K562 (cell line): ENCODE results near the gene HNRNPDL.

Experiments
- GMEB1 ChIP-seq: fragments of 250-450 bp; sonication (Bioruptor Pico); IDR thresholded peaks from 2 replicates; pipeline ENCODE4 v1.4.0; 2020; ENCODE audit warnings: mild to moderate bottlenecking
- HDAC8 ChIP-seq: fragments of 450-650 bp; IDR thresholded peaks from 2 replicates; pipeline ENCODE4 v1.6.1; 2016; ENCODE audit warnings: mild to moderate bottlenecking, missing genetic modification characterization, moderate library complexity, missing compliant biosample characterization
- POLR2A ChIP-seq: fragments of 450-650 bp; conservative IDR thresholded peaks from 2 replicates; pipeline ENCODE4 v1.6.1; 2016
- PTRF ChIP-seq: fragments of 450-650 bp; IDR thresholded peaks from 2 replicates; pipeline ENCODE4 v1.6.1; 2016; ENCODE audit warnings: mild to moderate bottlenecking, missing genetic modification characterization, missing compliant biosample characterization
- RAD21 ChIP-seq, 2 experiments: fragments of 250-450 bp in 1 of 2; fragments of 450-650 bp in 1 of 2; sonication (Bioruptor Pico) in 1 of 2; formaldehyde crosslinking in 1 of 2; IDR thresholded peaks in 1 of 2; conservative IDR thresholded peaks in 1 of 2; 2 replicates each; pipeline versions ENCODE4 v1.4.0 to v1.8.0; 2020 to 2022; ENCODE audit warnings: mild to moderate bottlenecking in 2 of 2, moderate library complexity in 1 of 2
- TF ChIP-seq, protein P1 (sequence below), 3 experiments: IDR thresholded peaks in 2 of 3; conservative IDR thresholded peaks in 1 of 3; 2 replicates each; pipeline ENCODE4 v1.5.1; 2011 to 2012; ENCODE audit warnings: low read length in 3 of 3, mild to moderate bottlenecking in 3 of 3, control low read depth in 2 of 3, improper control_type of control experiment in 1 of 3, inconsistent platforms in 1 of 3, low read depth in 1 of 3, mixed read lengths in 1 of 3, moderate library complexity in 1 of 3; ENCODE audit not compliant: insufficient read depth in 2 of 3
- TF ChIP-seq, protein P2 (sequence below): fragments of 250-450 bp; sonication (Bioruptor Pico); IDR thresholded peaks from 2 replicates; pipeline ENCODE4 v1.4.0; 2020; ENCODE audit warnings: mild to moderate bottlenecking, moderate library complexity
- TF ChIP-seq, protein P3 (sequence below): IDR thresholded peaks from 2 replicates; pipeline ENCODE4 v1.6.1; 2014; ENCODE audit warnings: antibody characterized with exemption

- TF ChIP-seq, protein P1, sequence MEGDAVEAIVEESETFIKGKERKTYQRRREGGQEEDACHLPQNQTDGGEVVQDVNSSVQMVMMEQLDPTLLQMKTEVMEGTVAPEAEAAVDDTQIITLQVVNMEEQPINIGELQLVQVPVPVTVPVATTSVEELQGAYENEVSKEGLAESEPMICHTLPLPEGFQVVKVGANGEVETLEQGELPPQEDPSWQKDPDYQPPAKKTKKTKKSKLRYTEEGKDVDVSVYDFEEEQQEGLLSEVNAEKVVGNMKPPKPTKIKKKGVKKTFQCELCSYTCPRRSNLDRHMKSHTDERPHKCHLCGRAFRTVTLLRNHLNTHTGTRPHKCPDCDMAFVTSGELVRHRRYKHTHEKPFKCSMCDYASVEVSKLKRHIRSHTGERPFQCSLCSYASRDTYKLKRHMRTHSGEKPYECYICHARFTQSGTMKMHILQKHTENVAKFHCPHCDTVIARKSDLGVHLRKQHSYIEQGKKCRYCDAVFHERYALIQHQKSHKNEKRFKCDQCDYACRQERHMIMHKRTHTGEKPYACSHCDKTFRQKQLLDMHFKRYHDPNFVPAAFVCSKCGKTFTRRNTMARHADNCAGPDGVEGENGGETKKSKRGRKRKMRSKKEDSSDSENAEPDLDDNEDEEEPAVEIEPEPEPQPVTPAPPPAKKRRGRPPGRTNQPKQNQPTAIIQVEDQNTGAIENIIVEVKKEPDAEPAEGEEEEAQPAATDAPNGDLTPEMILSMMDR (IDR thresholded peaks at IDR 0.05 in 2 of 3, conservative IDR thresholded peaks at IDR 0.05 in 1 of 3; ENCODE audit: insufficient read depth in 2 of 3, low read depth in 1 of 3, low read length in 3 of 3): no peak
- TF ChIP-seq, protein P2, sequence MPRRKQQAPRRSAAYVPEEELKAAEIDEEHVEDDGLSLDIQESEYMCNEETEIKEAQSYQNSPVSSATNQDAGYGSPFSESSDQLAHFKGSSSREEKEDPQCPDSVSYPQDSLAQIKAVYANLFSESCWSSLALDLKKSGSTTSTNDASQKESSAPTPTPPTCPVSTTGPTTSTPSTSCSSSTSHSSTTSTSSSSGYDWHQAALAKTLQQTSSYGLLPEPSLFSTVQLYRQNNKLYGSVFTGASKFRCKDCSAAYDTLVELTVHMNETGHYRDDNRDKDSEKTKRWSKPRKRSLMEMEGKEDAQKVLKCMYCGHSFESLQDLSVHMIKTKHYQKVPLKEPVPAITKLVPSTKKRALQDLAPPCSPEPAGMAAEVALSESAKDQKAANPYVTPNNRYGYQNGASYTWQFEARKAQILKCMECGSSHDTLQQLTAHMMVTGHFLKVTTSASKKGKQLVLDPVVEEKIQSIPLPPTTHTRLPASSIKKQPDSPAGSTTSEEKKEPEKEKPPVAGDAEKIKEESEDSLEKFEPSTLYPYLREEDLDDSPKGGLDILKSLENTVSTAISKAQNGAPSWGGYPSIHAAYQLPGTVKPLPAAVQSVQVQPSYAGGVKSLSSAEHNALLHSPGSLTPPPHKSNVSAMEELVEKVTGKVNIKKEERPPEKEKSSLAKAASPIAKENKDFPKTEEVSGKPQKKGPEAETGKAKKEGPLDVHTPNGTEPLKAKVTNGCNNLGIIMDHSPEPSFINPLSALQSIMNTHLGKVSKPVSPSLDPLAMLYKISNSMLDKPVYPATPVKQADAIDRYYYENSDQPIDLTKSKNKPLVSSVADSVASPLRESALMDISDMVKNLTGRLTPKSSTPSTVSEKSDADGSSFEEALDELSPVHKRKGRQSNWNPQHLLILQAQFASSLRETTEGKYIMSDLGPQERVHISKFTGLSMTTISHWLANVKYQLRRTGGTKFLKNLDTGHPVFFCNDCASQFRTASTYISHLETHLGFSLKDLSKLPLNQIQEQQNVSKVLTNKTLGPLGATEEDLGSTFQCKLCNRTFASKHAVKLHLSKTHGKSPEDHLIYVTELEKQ (CRISPR knock-in tag): no peak
- TF ChIP-seq RAD21 (CRISPR knock-in tag; conservative IDR thresholded peaks at IDR 0.05 in 1 of 2, IDR thresholded peaks at IDR 0.05 in 1 of 2) (no peak), POLR2A (no peak), GMEB1 (no peak), PTRF (no peak), HDAC8 (no peak)
- TF ChIP-seq, protein P3, sequence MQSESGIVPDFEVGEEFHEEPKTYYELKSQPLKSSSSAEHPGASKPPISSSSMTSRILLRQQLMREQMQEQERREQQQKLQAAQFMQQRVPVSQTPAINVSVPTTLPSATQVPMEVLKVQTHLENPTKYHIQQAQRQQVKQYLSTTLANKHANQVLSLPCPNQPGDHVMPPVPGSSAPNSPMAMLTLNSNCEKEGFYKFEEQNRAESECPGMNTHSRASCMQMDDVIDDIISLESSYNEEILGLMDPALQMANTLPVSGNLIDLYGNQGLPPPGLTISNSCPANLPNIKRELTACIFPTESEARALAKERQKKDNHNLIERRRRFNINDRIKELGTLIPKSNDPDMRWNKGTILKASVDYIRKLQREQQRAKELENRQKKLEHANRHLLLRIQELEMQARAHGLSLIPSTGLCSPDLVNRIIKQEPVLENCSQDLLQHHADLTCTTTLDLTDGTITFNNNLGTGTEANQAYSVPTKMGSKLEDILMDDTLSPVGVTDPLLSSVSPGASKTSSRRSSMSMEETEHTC: no peak
Observed at GRCh38 chr4:82397527-82397926, 32.7 kb downstream of the HNRNPDL start.
